ENCODE results near the gene PTPN21. TPM values are rescaled to one million over a fixed set of nuclear protein-coding genes. Genes with fewer than 3 reads are reported as not detected.

PTPN21 gene
- total RNA-seq, 1 experiment from 2014 or later: 15.0 TPM

- CTCF ChIA-PET: no interaction called here
These were observed 37.2 kb upstream of the PTPN21 start for GRCh38 chr14:88592031-88592430.

DNA sequence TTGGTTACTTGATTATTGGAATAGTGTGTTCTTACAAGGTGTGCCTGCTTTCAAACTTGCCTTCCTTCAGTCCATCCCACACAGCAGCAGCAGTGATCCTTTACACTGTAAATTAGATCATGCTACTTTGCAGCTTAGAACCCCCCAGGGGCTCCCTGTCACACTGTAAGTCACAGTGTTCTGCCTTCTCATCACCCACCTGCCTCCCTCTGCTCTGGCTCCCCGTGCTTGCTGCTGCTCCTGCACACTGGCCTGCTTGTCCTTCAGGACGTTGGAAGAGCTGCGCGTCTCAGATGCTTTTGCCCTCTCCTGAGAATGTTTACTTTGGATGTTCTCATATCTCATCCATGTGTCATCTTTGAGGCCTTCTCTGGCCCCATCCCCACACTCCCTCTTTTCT is 35.4 kb upstream of the PTPN21 start:
- BruUV-seq (replicated peaks): no TSS peak
- DNase-seq (ENCODE audit: low read depth, low spot score) (no peak), ATAC-seq (no peak)
- Histone ChIP-seq H3K27me3 (ENCODE audit: control insufficient read depth, insufficient read depth, low read length) (no peaks in the 10 kb centered on the region), H3K4me1 (ENCODE audit: control insufficient read depth, insufficient read depth, low read length) (no peaks in the 10 kb centered on the region), H3K27ac (ENCODE audit: low read length) (no peak overlapping the region), H3K36me3 (ENCODE audit: control insufficient read depth, insufficient read depth, low read length) (peaks cover 5% of the 10 kb centered on the region), H3K9me3 (ENCODE audit: control insufficient read depth, insufficient read depth, low read depth, low read length) (no peaks in the 10 kb centered on the region), H3K4me3 (ENCODE audit: low read depth in 2 of 2, low read length in 2 of 2) (no peak overlapping the region)
- ChIA-PET POLR2A (no interaction called here), CTCF (no interaction called here)
- intact Hi-C loops (cut with micrococcal nuclease; ENCODE audit: unreplicated experiment): no loop called here
- in situ Hi-C loops (cut with HindIII; ENCODE audit: low pct_unique_long_range_greater_than_20kb, low sequenced_read_pairs): no loop called here
- no peak for TF ChIP-seq CTCF (IDR thresholded peaks at IDR 0.05)
- TF ChIP-seq POLR2AphosphoS5 (IDR thresholded peaks at IDR 0.05; ENCODE audit: low read depth, low read length): no peak
- no peak for TF ChIP-seq REST (IDR thresholded peaks at IDR 0.05; ENCODE audit: insufficient read depth in 1 of 2, low read depth in 2 of 2, low read length in 1 of 2)

More at GRCh38 chr14:88592031-88592430, 37.2 kb upstream of the PTPN21 start:
- H3K27me3 ChIP-seq (ENCODE audit: control insufficient read depth, insufficient read depth, low read length): no peaks in the 10 kb centered on the region
- TF ChIP-seq POLR2AphosphoS5 (IDR thresholded peaks at IDR 0.05; ENCODE audit: low read depth, low read length) (no peak), REST (IDR thresholded peaks at IDR 0.05; ENCODE audit: insufficient read depth in 1 of 2, low read depth in 2 of 2, low read length in 1 of 2) (no peak), CTCF (IDR thresholded peaks at IDR 0.05) (no peak), SIN3A (IDR thresholded peaks at IDR 0.05; ENCODE audit: borderline replicate concordance, insufficient read depth, low read depth, low read length) (no peak), TCF7L2 (IDR thresholded peaks at IDR 0.05; ENCODE audit: low read depth, low read length) (no peak)
- peaks cover 3% of the 10 kb centered on the region for H3K36me3 ChIP-seq (ENCODE audit: control insufficient read depth, insufficient read depth, low read length)
- POLR2A ChIA-PET: no interaction called here
- H3K4me1 ChIP-seq (ENCODE audit: control insufficient read depth, insufficient read depth, low read length): no peaks in the 10 kb centered on the region
- intact Hi-C loops (cut with micrococcal nuclease; ENCODE audit: unreplicated experiment): no loop called here
- H3K27ac ChIP-seq (ENCODE audit: low read length): no peak overlapping the region
- in situ Hi-C loops (cut with HindIII; ENCODE audit: low pct_unique_long_range_greater_than_20kb, low sequenced_read_pairs): no loop called here
- no TSS peak for BruUV-seq (replicated peaks)
- no peak for ATAC-seq
- no peak for DNase-seq (ENCODE audit: low read depth, low spot score)
- no peaks in the 10 kb centered on the region for H3K9me3 ChIP-seq (ENCODE audit: control insufficient read depth, insufficient read depth, low read depth, low read length)
- no peak overlapping the region for H3K4me3 ChIP-seq (ENCODE audit: low read depth in 2 of 2, low read length in 2 of 2)
